GM12891 (cell line): Measurements from ENCODE around the gene SCN8A.

Source experiments
- POLR2A ChIP-seq: IDR thresholded peaks from 2 replicates; pipeline ENCODE4 v1.6.1; 2011; ENCODE audit warnings: low read depth, low read length, control low read depth
- POLR2AphosphoS5 ChIP-seq: IDR thresholded peaks from 2 replicates; pipeline ENCODE4 v1.6.1; 2011; ENCODE audit warnings: low read depth, low read length, control low read depth

GRCh38 chr12:51813931-51814310, 222.9 kb downstream of the SCN8A start:
- TF ChIP-seq POLR2A (no peak), POLR2AphosphoS5 (no peak)
